GM12874 (cell line): Measurements from ENCODE around the gene MRTFB.

Experiments used
- CTCF ChIP-seq: IDR thresholded peaks from 2 replicates; pipeline ENCODE4 v1.5.1; 2011; ENCODE audit warnings: low read depth, mild to moderate bottlenecking, control low read depth, low read length, moderate library complexity; ENCODE audit not compliant: insufficient read depth

The MRTFB gene

GRCh38 chr16:14211856-14212543 lies 140.9 kb downstream of the MRTFB start:
- TF ChIP-seq CTCF: no peak

GRCh38 chr16:14215941-14216340 lies 144.8 kb downstream of the MRTFB start:
- no peak for TF ChIP-seq CTCF

- no peak for TF ChIP-seq CTCF
Observed at GRCh38 chr16:14219983-14220382, 148.9 kb downstream of the MRTFB start.

GRCh38 chr16:14223632-14224031 lies 152.5 kb downstream of the MRTFB start:
- TF ChIP-seq CTCF: no peak

GRCh38 chr16:14225457-14225856 lies 154.3 kb downstream of the MRTFB start:
- no peak for TF ChIP-seq CTCF

GRCh38 chr16:14232106-14232864 lies 161.2 kb downstream of the MRTFB start:
- no peak for TF ChIP-seq CTCF

- no peak for TF ChIP-seq CTCF
Observed at GRCh38 chr16:14236401-14236800, 165.3 kb downstream of the MRTFB start.
